ENCODE measurements around the gene COL9A1. TPM values are rescaled to one million over a fixed set of nuclear protein-coding genes. Genes with fewer than 3 reads are reported as not detected.

COL9A1 gene
- total RNA-seq, 4 donors from 2014 or later: not detected

DNA sequence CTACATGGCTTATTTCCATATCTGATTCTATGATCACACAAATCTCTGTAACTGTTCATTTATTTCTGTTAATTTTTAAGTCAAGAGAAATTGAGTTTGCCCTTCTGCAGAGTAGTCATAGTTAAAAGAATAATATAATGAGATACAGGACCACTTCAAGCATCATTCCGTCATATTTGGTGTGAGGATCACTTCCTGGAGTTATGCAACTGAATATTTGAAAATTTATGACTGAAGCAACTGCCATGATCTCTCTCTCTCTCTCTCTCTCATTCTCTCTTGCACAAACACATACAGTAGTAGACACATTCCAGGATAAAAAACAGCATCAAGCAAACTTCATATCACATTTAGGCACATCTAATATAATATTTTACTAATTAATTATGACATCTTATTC lies 116.4 kb downstream of the COL9A1 start:
- TF ChIP-seq CTCF (IDR thresholded peaks at IDR 0.05; ENCODE audit: low read depth): no peak

- TF ChIP-seq CTCF (IDR thresholded peaks at IDR 0.05; ENCODE audit: low read depth): no peak
Measured at GRCh38 chr6:70184723-70185122, 118.2 kb downstream of the COL9A1 start.

- no peak for TF ChIP-seq CTCF (IDR thresholded peaks at IDR 0.05; ENCODE audit: low read depth)
Measured at GRCh38 chr6:70183538-70183937, 119.3 kb downstream of the COL9A1 start.

DNA sequence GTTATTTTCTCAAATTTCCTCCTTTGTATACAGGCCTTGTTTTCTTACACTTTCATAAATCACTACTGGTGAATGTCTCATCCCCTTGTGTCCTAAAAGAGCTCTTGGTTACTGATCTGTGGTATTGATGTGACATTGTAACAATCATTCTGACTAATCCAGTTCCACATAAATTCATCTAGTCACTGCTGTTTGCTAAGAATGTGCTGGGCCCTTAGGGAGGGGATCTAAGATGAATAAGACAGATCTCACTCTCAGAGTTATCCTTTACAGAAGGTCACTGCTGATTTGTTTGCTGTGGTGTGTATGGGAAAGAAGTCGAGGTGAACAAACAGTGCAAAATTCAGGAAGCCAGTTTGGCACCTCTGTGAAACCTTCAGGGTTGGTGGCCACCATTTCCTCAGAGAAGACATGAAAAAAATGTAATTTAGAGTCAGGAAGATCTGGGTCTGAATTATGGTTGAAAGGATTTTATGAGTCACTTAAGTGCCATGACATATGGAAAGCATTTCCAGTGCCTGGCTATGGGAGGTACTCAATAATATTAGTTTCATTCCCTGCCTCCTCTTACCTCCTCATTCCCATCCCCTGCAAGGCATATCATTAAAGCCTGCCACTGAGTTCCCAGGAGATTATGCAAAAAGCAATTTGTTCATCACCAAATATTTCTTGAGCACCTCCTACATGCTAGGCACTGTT lies 121.8 kb downstream of the COL9A1 start:
- no peak for TF ChIP-seq CTCF (IDR thresholded peaks at IDR 0.05; ENCODE audit: low read depth)

- TF ChIP-seq CTCF (IDR thresholded peaks at IDR 0.05; ENCODE audit: low read depth): no peak
Measured at GRCh38 chr6:70180183-70180900, 122.5 kb downstream of the COL9A1 start.

DNA sequence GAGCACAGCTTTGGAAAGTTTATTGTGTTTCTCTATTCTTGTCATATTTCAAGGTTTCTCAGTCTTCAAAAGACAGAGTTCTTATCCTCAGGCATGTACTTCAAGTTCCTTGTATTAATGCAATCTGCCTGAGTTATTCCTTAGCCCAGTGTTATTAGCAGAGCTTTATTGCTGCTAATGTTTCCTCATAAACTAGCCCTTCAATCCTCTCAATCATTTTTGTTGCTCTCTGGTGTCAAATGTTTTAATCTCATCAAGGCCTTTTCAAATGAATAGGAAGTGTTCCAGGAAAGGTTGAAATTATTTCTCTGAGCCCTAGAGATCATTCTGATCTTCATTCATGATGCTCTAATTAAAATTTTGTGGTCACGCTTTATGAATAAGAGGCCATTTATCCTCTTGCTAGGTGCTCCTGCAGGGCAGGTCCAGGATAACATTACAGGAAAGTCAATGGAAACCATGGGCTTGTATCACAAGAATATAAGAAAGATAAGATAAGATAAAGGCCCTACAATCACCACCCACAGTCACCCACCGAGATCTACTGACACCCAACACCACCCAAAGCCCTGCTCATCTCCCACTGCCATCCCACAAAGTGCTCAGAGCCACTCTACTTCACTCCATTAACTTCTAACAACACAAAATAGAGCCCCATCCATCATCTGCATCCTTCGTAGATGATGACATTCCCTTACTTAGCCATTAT lies 125.9 kb downstream of the COL9A1 start:
- no peak for TF ChIP-seq CTCF (IDR thresholded peaks at IDR 0.05; ENCODE audit: low read depth)

- TF ChIP-seq CTCF (IDR thresholded peaks at IDR 0.05; ENCODE audit: low read depth): no peak
Measured at GRCh38 chr6:70175770-70176169, 127.1 kb downstream of the COL9A1 start.

Measured in subcutaneous adipose tissue (tissue), 4 donors.